GM18870 (cell line): ENCODE results near the gene CDSN.

ENCODE experiments used
- ATAC-seq: cut with Tn5 transposase; IDR thresholded peaks from one replicate; pipeline ENCODE4 v1.9.1; 2021; ENCODE audit warnings: moderate library complexity; ENCODE audit not compliant: unreplicated experiment

Gene CDSN

GRCh38 chr6:31121131-31121790, 1.0 kb upstream of the CDSN start:
- ATAC-seq = no peak

- no peak for ATAC-seq
These were observed 2.1 kb downstream of the CDSN start for GRCh38 chr6:31118178-31118577.

GRCh38 chr6:31116661-31117385, 3.4 kb downstream of the CDSN start:
- ATAC-seq = no peak

- no peak for ATAC-seq
These were observed 4.2 kb downstream of the CDSN start for GRCh38 chr6:31115941-31116560.

- ATAC-seq = no peak
These were observed 5.0 kb downstream of the CDSN start for GRCh38 chr6:31114970-31115849.

GRCh38 chr6:31114541-31114878, 5.7 kb downstream of the CDSN start, which contains the start of gene PSORS1C1:
Gene PSORS1C1 (plus strand): TSS chr6:31114800. CDS start chr6:31129633, 14,833 bp downstream.
- no peak for ATAC-seq

- no peak for ATAC-seq
These were observed 6.2 kb downstream of the CDSN start for GRCh38 chr6:31113861-31114540.

GRCh38 chr6:31112478-31112877, 7.8 kb downstream of the CDSN start, which contains the start of gene C6orf15:
Gene C6orf15 (minus strand): TSS chr6:31112575. CDS start chr6:31112555, 20 bp downstream.
- ATAC-seq = no peak

GRCh38 chr6:31111712-31112111, 8.5 kb downstream of the CDSN start:
- ATAC-seq = no peak

GRCh38 chr6:31110825-31111582, 9.2 kb downstream of the CDSN start:
- ATAC-seq = no peak

GRCh38 chr6:31107052-31107451, 13.2 kb downstream of the CDSN start:
- no peak for ATAC-seq

- no peak for ATAC-seq
These were observed 17.1 kb downstream of the CDSN start for GRCh38 chr6:31103136-31103535.

- no peak for ATAC-seq
These were observed 21.8 kb downstream of the CDSN start for GRCh38 chr6:31098449-31098938.

GRCh38 chr6:31096656-31097055, 23.6 kb downstream of the CDSN start:
- no peak for ATAC-seq

GRCh38 chr6:31096215-31096614, 24.0 kb downstream of the CDSN start:
- no peak for ATAC-seq

GRCh38 chr6:31094389-31094881, 25.8 kb downstream of the CDSN start:
- no peak for ATAC-seq

- no peak for ATAC-seq
These were observed 27.3 kb downstream of the CDSN start for GRCh38 chr6:31092769-31093505.

- ATAC-seq = no peak
These were observed 28.0 kb downstream of the CDSN start for GRCh38 chr6:31092238-31092637.

- ATAC-seq = no peak
These were observed 28.6 kb downstream of the CDSN start for GRCh38 chr6:31091680-31092079.
